H9 (cell line): ENCODE data around the gene KRT85. TPM values are rescaled to one million over a fixed set of nuclear protein-coding genes. Genes with fewer than 3 reads are reported as not detected.

Experiments
- DNase-seq: peaks from one replicate; pipeline ENCODE4 v3.0.0-alpha.2; 2017
- H2AFZ ChIP-seq: one replicate; pipeline ENCODE4 v1.6.1; 2013; ENCODE audit warnings: mild to moderate bottlenecking, low read length, control low read depth, moderate library complexity
- H2AK5ac ChIP-seq: 2 replicates; pipeline ENCODE4 v1.6.1; 2013; ENCODE audit warnings: low read length, control low read depth, mixed read lengths; ENCODE audit not compliant: insufficient read length
- H2BK120ac ChIP-seq: one replicate; pipeline ENCODE4 v1.6.1; 2013; ENCODE audit warnings: low read depth, mild to moderate bottlenecking, low read length, control low read depth, inconsistent platforms; ENCODE audit not compliant: poor library complexity, severe bottlenecking
- H2BK12ac ChIP-seq: 2 replicates; pipeline ENCODE4 v1.6.1; 2013; ENCODE audit warnings: low read length, control low read depth, mixed read lengths, low read depth; ENCODE audit not compliant: insufficient read length
- H2BK15ac ChIP-seq: 2 replicates; pipeline ENCODE4 v1.6.1; 2013; ENCODE audit warnings: low read depth, low read length, control low read depth
- H2BK20ac ChIP-seq: one replicate; pipeline ENCODE4 v1.6.1; 2013; ENCODE audit warnings: low read depth, mild to moderate bottlenecking, low read length, control low read depth, inconsistent platforms; ENCODE audit not compliant: poor library complexity, severe bottlenecking
- H2BK5ac ChIP-seq: 2 replicates; pipeline ENCODE4 v1.6.1; 2013; ENCODE audit warnings: low read length, control low read depth, mixed read lengths; ENCODE audit not compliant: insufficient read length
- H3K14ac ChIP-seq: 2 replicates; pipeline ENCODE4 v1.6.1; 2013; ENCODE audit warnings: low read length, control low read depth; ENCODE audit not compliant: insufficient read depth
- H3K18ac ChIP-seq: 2 replicates; pipeline ENCODE4 v1.6.1; 2013; ENCODE audit warnings: low read depth, mild to moderate bottlenecking, mixed read lengths, low read length, control low read depth; ENCODE audit not compliant: insufficient read length
- H3K23ac ChIP-seq: 2 replicates; pipeline ENCODE4 v1.6.1; 2013; ENCODE audit warnings: low read length, control low read depth, mixed read lengths, low read depth; ENCODE audit not compliant: insufficient read length
- H3K23me2 ChIP-seq: 2 replicates; pipeline ENCODE4 v1.6.1; 2013; ENCODE audit warnings: low read depth, mild to moderate bottlenecking, mixed read lengths, low read length, control low read depth; ENCODE audit not compliant: insufficient read length, poor library complexity, severe bottlenecking
- H3K27ac ChIP-seq: 2 replicates; pipeline ENCODE4 v1.5.1; 2013; ENCODE audit warnings: low read length, control low read depth, mixed read lengths, low read depth; ENCODE audit not compliant: insufficient read length
- H3K27me3 ChIP-seq: 2 replicates; pipeline ENCODE4 v1.6.1; 2013; ENCODE audit warnings: low read length, control low read depth, inconsistent platforms; ENCODE audit not compliant: insufficient read depth
- H3K4ac ChIP-seq: 2 replicates; pipeline ENCODE4 v1.6.1; 2013; ENCODE audit warnings: low read depth, mild to moderate bottlenecking, control low read depth, inconsistent platforms, low read length, moderate library complexity
- H3K4me1 ChIP-seq: 2 replicates; pipeline ENCODE4 v1.6.1; 2013; ENCODE audit warnings: low read length, control low read depth, inconsistent platforms; ENCODE audit not compliant: insufficient read depth
- H3K4me2 ChIP-seq: 2 replicates; pipeline ENCODE4 v1.6.1; 2013; ENCODE audit warnings: low read length, control low read depth, mixed read lengths; ENCODE audit not compliant: insufficient read length, insufficient read depth
- H3K56ac ChIP-seq: 2 replicates; pipeline ENCODE4 v1.6.1; 2013; ENCODE audit warnings: low read depth, mild to moderate bottlenecking, mixed read lengths, low read length, control low read depth; ENCODE audit not compliant: insufficient read length
- H3K79me1 ChIP-seq: 2 replicates; pipeline ENCODE4 v1.6.1; 2013; ENCODE audit warnings: low read depth, mild to moderate bottlenecking, moderate library complexity, low read length, control low read depth, inconsistent platforms; ENCODE audit not compliant: insufficient read depth, poor library complexity, severe bottlenecking
- H3K79me2 ChIP-seq: 2 replicates; pipeline ENCODE4 v1.6.1; 2013; ENCODE audit warnings: low read length, control low read depth, inconsistent platforms; ENCODE audit not compliant: insufficient read depth
- H3K9ac ChIP-seq: 2 replicates; pipeline ENCODE4 v1.6.1; 2013; ENCODE audit warnings: low read length, control low read depth, mixed read lengths; ENCODE audit not compliant: insufficient read length; ENCODE audit errors: extremely low read depth
- H3K9me3 ChIP-seq: one replicate; pipeline ENCODE4 v1.6.1; 2013; ENCODE audit warnings: low read depth, low read length, inconsistent platforms; ENCODE audit not compliant: control insufficient read depth
- H3T11ph ChIP-seq: one replicate; pipeline ENCODE4 v1.6.1; 2013; ENCODE audit warnings: mild to moderate bottlenecking, low read length, control low read depth, inconsistent platforms
- H4K20me1 ChIP-seq: one replicate; pipeline ENCODE4 v1.6.1; 2013; ENCODE audit not compliant: control insufficient read depth, insufficient read length, insufficient read depth
- H4K5ac ChIP-seq: 2 replicates; pipeline ENCODE4 v1.6.1; 2013; ENCODE audit warnings: low read depth, mild to moderate bottlenecking, mixed read lengths, low read length, control low read depth; ENCODE audit not compliant: insufficient read length
- H4K8ac ChIP-seq: replicated peaks from 2 replicates; pipeline ENCODE4 v1.6.1; 2013; ENCODE audit warnings: low read length, control low read depth, mixed read lengths, low read depth; ENCODE audit not compliant: insufficient read length
- H4K91ac ChIP-seq: 2 replicates; pipeline ENCODE4 v1.6.1; 2013; ENCODE audit warnings: low read depth, mild to moderate bottlenecking, moderate library complexity, mixed read lengths, low read length, control low read depth; ENCODE audit not compliant: insufficient read length
- H3K27ac Mint-ChIP-seq, 3 experiments: 2 replicates in 2 of 3; 3 replicates in 1 of 3; pipeline ENCODE4 v1.8.0; 2020 to 2021; ENCODE audit warnings: mixed read lengths in 3 of 3, mild to moderate bottlenecking in 1 of 3, moderate library complexity in 1 of 3
- H3K27me3 Mint-ChIP-seq: 2 replicates; pipeline ENCODE4 v1.8.0; 2021; ENCODE audit warnings: low read depth, mild to moderate bottlenecking, moderate library complexity, mixed read lengths
- H3K36me3 Mint-ChIP-seq, 3 experiments: 2 replicates in 2 of 3; 3 replicates in 1 of 3; pipeline ENCODE4 v1.8.0; 2020 to 2021; ENCODE audit warnings: low read depth in 3 of 3, mixed read lengths in 3 of 3; ENCODE audit not compliant: insufficient read depth in 1 of 3
- H3K4me1 Mint-ChIP-seq, 2 experiments: 2 replicates each; pipeline ENCODE4 v1.8.0; 2020; ENCODE audit warnings: mixed read lengths in 2 of 2
- H3K4me3 Mint-ChIP-seq, 2 experiments: 2 replicates in 1 of 2; 3 replicates in 1 of 2; pipeline ENCODE4 v1.8.0; 2020 to 2021; ENCODE audit warnings: mild to moderate bottlenecking in 2 of 2, mixed read lengths in 2 of 2, moderate library complexity in 1 of 2
- H3K9me3 Mint-ChIP-seq, 2 experiments: 2 replicates in 1 of 2; 3 replicates in 1 of 2; pipeline ENCODE4 v1.8.0; 2020; ENCODE audit warnings: mild to moderate bottlenecking in 2 of 2, mixed read lengths in 2 of 2, moderate library complexity in 1 of 2
- WGBS: extraction: QIAGEN DNeasy Blood & Tissue Kit; methylation state at CpG from one replicate; pipeline ENCODE4 v1.1.7; 2013; ENCODE audit warnings: missing lambda C conversion rate, low lambda C conversion rate, mixed read lengths; ENCODE audit not compliant: insufficient read length; ENCODE audit errors: extremely low coverage; 5-methylcytosine and 5-hydroxymethylcytosine counted together
- total RNA-seq: library from RNA; stranded (reverse); gene quantifications from 2 replicates; pipeline ENCODE4 v1.2.1, GENCODE V29; 2021
- TF ChIP-seq, protein P1 (sequence below): fragments of 200-600 bp; sonication (generic); conservative IDR thresholded peaks from 3 replicates; pipeline ENCODE4 v1.8.0; 2021; ENCODE audit warnings: antibody characterized with exemption, mild to moderate bottlenecking

Gene KRT85
- total RNA-seq, 1 experiment from 2014 or later, result not detected

DNA sequence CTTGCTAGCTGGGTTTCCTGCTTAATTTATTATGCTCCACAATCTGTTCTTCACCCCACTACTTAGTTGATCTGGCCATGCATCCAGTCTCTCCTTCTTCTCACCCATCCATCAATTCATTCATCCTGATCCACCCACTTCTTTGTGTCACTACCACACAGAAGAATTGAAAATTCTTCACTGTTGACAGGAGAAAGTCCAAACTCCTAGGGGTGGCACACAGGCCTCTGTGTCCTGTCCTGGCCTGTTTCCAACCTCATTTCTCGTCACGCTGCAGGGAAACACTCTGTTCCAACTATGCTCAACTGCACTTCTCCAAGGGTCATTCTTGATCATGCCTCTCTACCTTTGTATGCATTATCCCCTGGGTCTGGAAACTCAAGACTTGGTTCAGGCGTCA is 35.4 kb downstream of the KRT85 start:
- H3K36me3 Mint-ChIP-seq, result no peaks in the 10 kb centered on the region
- no peaks in the 10 kb centered on the region for H3K9me3 Mint-ChIP-seq
- H2AK5ac ChIP-seq, result no peak overlapping the region
- H2AFZ ChIP-seq, result no peak overlapping the region
- no peak overlapping the region for H3K56ac ChIP-seq
- H3K9me3 ChIP-seq, result no peaks in the 10 kb centered on the region
- no peak overlapping the region for H3K4me3 Mint-ChIP-seq
- peaks cover 5% of the 10 kb centered on the region for H3K27me3 Mint-ChIP-seq
- no peak overlapping the region for H3K9ac ChIP-seq
- H4K91ac ChIP-seq, result no peak overlapping the region
- no peak overlapping the region for H3K14ac ChIP-seq
- no peak overlapping the region for H3T11ph ChIP-seq
- H3K23ac ChIP-seq, result no peak overlapping the region
- no peak overlapping the region for H2BK15ac ChIP-seq
- H4K8ac ChIP-seq, result no peak overlapping the region
- no peaks in the 10 kb centered on the region for H3K79me1 ChIP-seq
- peaks cover 13 to 15% of the 10 kb centered on the region in 2 experiments for H3K4me1 Mint-ChIP-seq
- H4K20me1 ChIP-seq, result no peaks in the 10 kb centered on the region
- H2BK5ac ChIP-seq, result no peak overlapping the region
- H3K79me2 ChIP-seq, result no peaks in the 10 kb centered on the region
- H3K4me2 ChIP-seq, result no peak overlapping the region
- no peak overlapping the region for H2BK120ac ChIP-seq
- DNase-seq, result no peak
- 0 out of 2 replicates have a peak, but pooled peaks cover 2% of the 10 kb centered on the region for H3K4me1 ChIP-seq
- H3K27ac ChIP-seq, result no peak overlapping the region
- no peak overlapping the region for H3K18ac ChIP-seq
- H3K23me2 ChIP-seq, result no peaks in the 10 kb centered on the region
- no CpG with 5 or more reads among the region's 3 CpGs for WGBS
- TF ChIP-seq, protein P1, sequence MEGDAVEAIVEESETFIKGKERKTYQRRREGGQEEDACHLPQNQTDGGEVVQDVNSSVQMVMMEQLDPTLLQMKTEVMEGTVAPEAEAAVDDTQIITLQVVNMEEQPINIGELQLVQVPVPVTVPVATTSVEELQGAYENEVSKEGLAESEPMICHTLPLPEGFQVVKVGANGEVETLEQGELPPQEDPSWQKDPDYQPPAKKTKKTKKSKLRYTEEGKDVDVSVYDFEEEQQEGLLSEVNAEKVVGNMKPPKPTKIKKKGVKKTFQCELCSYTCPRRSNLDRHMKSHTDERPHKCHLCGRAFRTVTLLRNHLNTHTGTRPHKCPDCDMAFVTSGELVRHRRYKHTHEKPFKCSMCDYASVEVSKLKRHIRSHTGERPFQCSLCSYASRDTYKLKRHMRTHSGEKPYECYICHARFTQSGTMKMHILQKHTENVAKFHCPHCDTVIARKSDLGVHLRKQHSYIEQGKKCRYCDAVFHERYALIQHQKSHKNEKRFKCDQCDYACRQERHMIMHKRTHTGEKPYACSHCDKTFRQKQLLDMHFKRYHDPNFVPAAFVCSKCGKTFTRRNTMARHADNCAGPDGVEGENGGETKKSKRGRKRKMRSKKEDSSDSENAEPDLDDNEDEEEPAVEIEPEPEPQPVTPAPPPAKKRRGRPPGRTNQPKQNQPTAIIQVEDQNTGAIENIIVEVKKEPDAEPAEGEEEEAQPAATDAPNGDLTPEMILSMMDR, result no peak
- H2BK12ac ChIP-seq, result no peak overlapping the region
- no peak overlapping the region for H4K5ac ChIP-seq
- no peak overlapping the region for H2BK20ac ChIP-seq
- no peak overlapping the region for H3K4ac ChIP-seq
- H3K27me3 ChIP-seq, result no peaks in the 10 kb centered on the region
- no peak overlapping the region for H3K27ac Mint-ChIP-seq
